Measurements from ENCODE around the gene CNTN5. TPM values are rescaled to one million over a fixed set of nuclear protein-coding genes. Genes with fewer than 3 reads are reported as not detected.

The CNTN5 gene
- total RNA-seq (2014; rRNA removed) (not detected in 2 replicates), Bru-seq, nascent RNA (percentile 3 among the genes with signal in this experiment), BruChase-seq, experiment 1, labeled RNA remaining after a 6-hour chase (percentile 3 among the genes with signal in this experiment), BruChase-seq, experiment 2, labeled RNA remaining after a 2-hour chase (percentile 2 among the genes with signal in this experiment)
- long read RNA-seq = 0 reads

- Histone ChIP-seq H3K9me2 (replicated peaks; ENCODE audit: low read length) (no peaks in the 10 kb centered on the region), H3F3A (ENCODE audit: low read length, unreplicated experiment) (no peaks in the 10 kb centered on the region), H3K4me3 (ENCODE audit: low read length) (peak within 1 kb of the TSS; percentile 59), H3K4me1 (ENCODE audit: insufficient read depth, low read length) (no peaks in the 10 kb centered on the region), H3K27me3 (ENCODE audit: low read length) (peaks cover 85% of the 10 kb centered on the region), H2AFZ (ENCODE audit: low read length) (peak within 1 kb of the TSS; percentile 61), H4K20me1 (ENCODE audit: low read length) (no peaks in the 10 kb centered on the region; the same call in 1 of the 2 replicates), H3K36me3 (ENCODE audit: low read depth, low read length) (no peaks in the 10 kb centered on the region), H3K4me2 (ENCODE audit: low read length) (peak within 1 kb of the TSS; percentile 69), H3K27ac (ENCODE audit: low read length) (no peak within 1 kb of the TSS), H3K9ac (ENCODE audit: low read length) (no peak within 1 kb of the TSS), H3K9me3 (ENCODE audit: low read length) (no peaks in the 10 kb centered on the region), H3K79me2 (ENCODE audit: low read length) (no peaks in the 10 kb centered on the region)
- ChIA-PET POLR2A (ENCODE audit: unreplicated experiment) (no interaction called here), CTCF (no interaction called here)
- no TSS peak for BruUV-seq (replicated peaks)
- intact Hi-C loops (cut with micrococcal nuclease) = loop anchor here (5.0 kb wide), 1 partner anchor 667 kb away; no protein-coding TSS in a partner anchor
- DNase-seq (peak; percentile 41), ATAC-seq (peak; percentile 65)
- TF ChIP-seq EZH2 (IDR thresholded peaks at IDR 0.05; ENCODE audit: low read length, unreplicated experiment) (peak; percentile 37), EZH2phosphoT487 (IDR thresholded peaks at IDR 0.05; ENCODE audit: borderline replicate concordance, low read length) (0 out of 2 replicates have a peak, but pooled peaks have one; percentile 23), CTCF (conservative IDR thresholded peaks at IDR 0.05; ENCODE audit: low read depth, low read length) (0 out of 2 replicates have a peak, but pooled peaks have one; percentile 16)
These were observed at the start of gene CNTN5 for GRCh38 chr11:99020352-99021225. CNTN5 (plus strand) TSS chr11:99020949.

GRCh38 chr11:98979205-98979604, 41.5 kb upstream of the CNTN5 start:
- Histone ChIP-seq H3K9ac (ENCODE audit: low read length) (no peak overlapping the region), H4K20me1 (ENCODE audit: low read length) (no peaks in the 10 kb centered on the region), H3K4me3 (ENCODE audit: low read length) (no peak overlapping the region), H3K4me2 (ENCODE audit: low read length) (no peak overlapping the region), H3K27ac (ENCODE audit: low read length) (no peak overlapping the region), H2AFZ (ENCODE audit: low read length) (no peak overlapping the region), H3K9me2 (replicated peaks; ENCODE audit: low read length) (no peaks in the 10 kb centered on the region), H3K27me3 (ENCODE audit: low read length) (no peaks in the 10 kb centered on the region), H3F3A (ENCODE audit: low read length, unreplicated experiment) (no peaks in the 10 kb centered on the region), H3K4me1 (ENCODE audit: insufficient read depth, low read length) (no peaks in the 10 kb centered on the region), H3K9me3 (ENCODE audit: low read length) (peaks cover 12% of the 10 kb centered on the region), H3K36me3 (ENCODE audit: low read depth, low read length) (no peaks in the 10 kb centered on the region), H3K79me2 (ENCODE audit: low read length) (no peaks in the 10 kb centered on the region)
- ChIA-PET CTCF (no interaction called here), POLR2A (ENCODE audit: unreplicated experiment) (no interaction called here)
- ATAC-seq = no peak
- TF ChIP-seq EZH2phosphoT487 (IDR thresholded peaks at IDR 0.05; ENCODE audit: borderline replicate concordance, low read length) = no peak
- TF ChIP-seq EZH2 (IDR thresholded peaks at IDR 0.05; ENCODE audit: low read length, unreplicated experiment) = no peak
- no peak for TF ChIP-seq CTCF (conservative IDR thresholded peaks at IDR 0.05; ENCODE audit: low read depth, low read length)
- intact Hi-C loops (cut with micrococcal nuclease) = no loop called here
- no TSS peak for BruUV-seq (replicated peaks)
- no peak for DNase-seq
